HG02763 (cell line): ENCODE data around the gene TRAPPC8.
"Not testable (repeated sequence)": the region's sequence is repeated elsewhere in the genome, so short reads cannot be mapped to it uniquely, and the experiment has no call there.

Experiments
- ATAC-seq: cut with Tn5 transposase; IDR thresholded peaks from one replicate; pipeline ENCODE4 v1.9.1; 2021; ENCODE audit warnings: mild to moderate bottlenecking, moderate library complexity; ENCODE audit not compliant: unreplicated experiment

Gene TRAPPC8

DNA sequence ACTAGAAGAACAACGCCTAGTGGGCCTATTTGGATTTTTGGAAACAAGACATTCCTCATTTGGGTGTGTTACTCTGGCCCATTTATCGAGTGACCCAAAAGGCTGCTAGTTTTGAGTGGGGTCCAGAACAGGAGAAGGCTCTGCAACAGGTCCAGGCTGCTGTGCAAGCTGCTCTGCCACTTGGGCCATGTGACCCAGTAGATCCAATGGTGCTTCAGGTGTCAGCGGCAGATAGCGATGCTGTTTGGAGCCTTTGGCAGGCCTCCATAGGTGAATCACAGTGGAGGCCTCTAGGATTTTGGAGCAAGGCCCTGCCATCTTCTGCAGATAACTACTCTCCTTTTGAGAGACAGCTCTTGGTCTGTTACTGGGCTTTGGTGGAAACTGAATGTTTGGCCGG is 143.7 kb downstream of the TRAPPC8 start:
- ATAC-seq, result not testable (repeated sequence)

- ATAC-seq, result no peak
Observed at GRCh38 chr18:31798399-31798798, 144.5 kb downstream of the TRAPPC8 start.

DNA sequence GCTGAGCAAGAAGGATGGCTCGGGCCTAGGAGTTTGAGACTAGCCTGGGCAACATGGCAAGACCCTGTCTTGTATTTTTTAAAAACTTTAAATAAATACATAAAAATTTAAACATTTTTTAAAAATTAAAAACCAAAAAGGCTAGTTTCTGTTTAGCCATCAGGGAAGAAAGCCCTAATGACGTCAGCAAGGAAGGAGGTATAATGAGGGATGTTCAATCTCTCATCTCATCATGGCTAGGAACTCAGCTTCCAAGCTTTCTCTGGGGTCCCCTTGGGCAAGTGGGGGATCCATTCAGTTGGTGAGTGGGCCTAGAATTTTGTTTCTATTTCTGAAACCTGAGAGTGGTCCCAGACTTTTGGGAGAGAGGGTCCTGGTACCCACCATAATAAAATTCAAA is 147.2 kb downstream of the TRAPPC8 start:
- ATAC-seq, result no peak

DNA sequence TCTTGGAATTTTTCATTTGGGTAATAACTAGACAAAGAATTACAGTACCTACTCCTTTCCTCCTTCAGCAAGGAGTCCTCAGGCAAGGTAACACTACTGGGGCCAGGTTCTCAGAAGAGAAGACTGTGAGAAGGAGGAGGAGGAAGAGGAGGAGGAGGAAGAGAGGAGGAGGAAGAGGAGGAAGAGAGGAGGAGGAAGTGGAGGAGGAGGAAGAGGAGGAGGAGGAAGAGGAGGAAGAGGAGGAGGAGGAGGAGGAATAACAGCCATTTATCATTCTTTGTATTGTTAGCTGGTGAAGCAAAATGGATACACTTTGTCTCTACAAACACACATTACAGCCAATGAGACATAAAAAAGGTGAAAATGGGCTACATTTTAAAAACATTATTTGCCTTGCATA is 149.4 kb downstream of the TRAPPC8 start:
- no peak for ATAC-seq

GRCh38 chr18:31792580-31792911 is 150.4 kb downstream of the TRAPPC8 start:
- ATAC-seq, result no peak

DNA sequence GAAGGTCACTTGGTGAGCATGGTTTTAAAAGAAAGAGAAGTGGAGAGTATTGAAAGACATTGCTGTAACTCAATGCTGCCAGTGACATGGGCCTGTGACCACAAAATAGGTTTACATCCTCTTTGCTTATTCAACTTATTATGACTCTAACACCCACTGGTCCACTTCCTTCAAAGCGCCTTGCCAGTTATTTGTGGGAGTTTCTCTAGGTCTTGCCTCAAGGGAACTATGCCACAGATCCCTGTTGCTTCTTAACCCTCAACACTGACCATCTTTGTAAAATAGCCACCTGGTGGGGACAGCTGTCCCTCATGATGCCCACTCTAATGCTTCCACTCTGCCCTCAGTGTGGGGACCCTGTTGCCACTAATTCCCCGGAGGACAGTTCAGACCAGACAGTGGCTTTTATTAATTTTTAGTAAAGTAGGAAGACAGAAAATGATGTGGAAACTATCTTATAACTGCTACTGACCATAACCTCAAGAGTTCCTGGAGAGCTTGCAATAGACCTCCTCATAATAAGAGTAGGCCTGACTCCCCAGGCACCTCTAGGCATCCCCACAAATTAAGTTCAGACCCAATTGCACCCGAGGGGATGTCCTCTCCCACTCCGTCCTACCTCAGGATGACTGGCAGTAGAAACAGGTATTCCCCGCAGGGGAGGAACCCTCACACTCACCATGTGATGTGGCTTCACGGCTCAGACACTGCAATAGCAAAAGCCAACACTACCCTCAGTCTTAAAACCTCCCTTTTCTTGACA is 150.9 kb downstream of the TRAPPC8 start:
- peak; percentile 82 for ATAC-seq

- no peak for ATAC-seq
Observed at GRCh38 chr18:31789409-31789808, 153.5 kb downstream of the TRAPPC8 start.

DNA sequence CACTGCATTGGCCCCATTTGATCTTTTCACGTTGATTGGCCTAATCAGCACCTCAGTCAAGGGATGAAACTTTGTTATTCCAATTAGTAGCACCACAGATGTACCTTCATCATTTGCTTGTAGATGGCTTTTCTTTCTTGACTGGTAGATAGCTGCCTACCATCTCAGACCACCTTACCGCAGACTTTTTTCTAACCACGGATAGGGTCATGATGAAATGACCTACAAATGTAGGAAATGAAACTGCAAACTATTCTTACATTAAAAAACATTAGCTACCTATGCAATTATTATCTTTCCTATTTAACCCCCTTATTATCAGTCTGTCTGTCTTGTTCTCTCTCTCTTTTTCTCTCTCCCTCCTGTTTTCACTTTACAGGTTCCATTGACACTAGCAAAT is 159.9 kb downstream of the TRAPPC8 start:
- no peak for ATAC-seq
